Upper lobe of right lung (tissue), 1 donor: ENCODE data around the gene ABL2. TPM values are rescaled to one million over a fixed set of nuclear protein-coding genes. Genes with fewer than 3 reads are reported as not detected.

Source experiments
- ATAC-seq: fragments of 200-7000 bp; cut with Tn5 transposase; one replicate; pipeline ENCODE4 v1.9.1; 2020; ENCODE audit warnings: mild to moderate bottlenecking, moderate library complexity
- DNase-seq: peaks from one replicate; pipeline ENCODE4 v3.0.0-alpha.2; 2020
- H3K27ac ChIP-seq: fragments of 200-600 bp; one replicate; pipeline ENCODE4 v1.8.0; 2022
- H3K27me3 ChIP-seq: fragments of 200-600 bp; one replicate; pipeline ENCODE4 v1.8.0; 2022; ENCODE audit warnings: mild to moderate bottlenecking
- H3K36me3 ChIP-seq: fragments of 200-600 bp; one replicate; pipeline ENCODE4 v1.8.0; 2022
- H3K4me1 ChIP-seq: fragments of 200-600 bp; one replicate; pipeline ENCODE4 v1.8.0; 2022
- H3K4me3 ChIP-seq: fragments of 200-600 bp; one replicate; pipeline ENCODE4 v1.8.0; 2022; ENCODE audit warnings: mild to moderate bottlenecking
- H3K9me3 ChIP-seq: fragments of 200-600 bp; one replicate; pipeline ENCODE4 v1.8.0; 2022
- CTCF ChIP-seq: fragments of 200-600 bp; IDR thresholded peaks from one replicate; pipeline ENCODE4 v1.8.0; 2022; ENCODE audit warnings: antibody characterized with exemption
- intact Hi-C: fragments of 100-400 bp; cut with DNase I; formaldehyde crosslinking; loops from one replicate; pipeline ENCODE4 v1.11.0; 2022
- total RNA-seq: library from RNA; stranded (reverse); fragmentation: NEBNext Ultra II Directional; extraction: Animal tissue kit (Norgen Biotek cat#: 25700); gene quantifications from one replicate; pipeline ENCODE4 v1.2.1, GENCODE V29; 2021
- donor health status: DM: no; HTN: yes; CAD: no; lungs with severe emphysema.

ABL2 gene
- total RNA-seq, 1 donor from 2014 or later, result 32.7 TPM

GRCh38 chr1:179121159-179121938 lies 108.1 kb downstream of the ABL2 start:
- no peak overlapping the region for H3K4me3 ChIP-seq
- no peaks in the 10 kb centered on the region for H3K27me3 ChIP-seq
- ATAC-seq (no peak), DNase-seq (no peak)
- H3K27ac ChIP-seq, result no peak overlapping the region
- no peaks in the 10 kb centered on the region for H3K9me3 ChIP-seq
- no peaks in the 10 kb centered on the region for H3K4me1 ChIP-seq
- peaks cover 56% of the 10 kb centered on the region for H3K36me3 ChIP-seq
- peak; percentile 58 for TF ChIP-seq CTCF
- intact Hi-C loops, result no loop called here

GRCh38 chr1:179120736-179121135 lies 108.7 kb downstream of the ABL2 start:
- intact Hi-C loops, result no loop called here
- H3K9me3 ChIP-seq, result no peaks in the 10 kb centered on the region
- no peaks in the 10 kb centered on the region for H3K27me3 ChIP-seq
- no peak for TF ChIP-seq CTCF
- H3K4me3 ChIP-seq, result no peak overlapping the region
- H3K4me1 ChIP-seq, result no peaks in the 10 kb centered on the region
- DNase-seq (no peak), ATAC-seq (no peak)
- peaks cover 55% of the 10 kb centered on the region for H3K36me3 ChIP-seq
- no peak overlapping the region for H3K27ac ChIP-seq

- intact Hi-C loops, result no loop called here
- H3K9me3 ChIP-seq, result no peaks in the 10 kb centered on the region
- no peaks in the 10 kb centered on the region for H3K27me3 ChIP-seq
- no peak for DNase-seq
- ATAC-seq, result no peak
- no peak for TF ChIP-seq CTCF
- no peaks in the 10 kb centered on the region for H3K4me1 ChIP-seq
- no peak overlapping the region for H3K4me3 ChIP-seq
- H3K27ac ChIP-seq, result no peak overlapping the region
- peaks cover 59% of the 10 kb centered on the region for H3K36me3 ChIP-seq
These were observed 110.0 kb downstream of the ABL2 start for GRCh38 chr1:179119513-179119912.

- Histone ChIP-seq H3K4me3 (no peak overlapping the region), H3K9me3 (no peaks in the 10 kb centered on the region), H3K27ac (no peak overlapping the region), H3K36me3 (peaks cover 71% of the 10 kb centered on the region), H3K27me3 (no peaks in the 10 kb centered on the region), H3K4me1 (no peaks in the 10 kb centered on the region)
- no peak for TF ChIP-seq CTCF
- ATAC-seq (no peak), DNase-seq (no peak)
- intact Hi-C loops, result no loop called here
These were observed 114.3 kb downstream of the ABL2 start for GRCh38 chr1:179115181-179115580.

- ATAC-seq (no peak), DNase-seq (no peak)
- H3K36me3 ChIP-seq, result peaks cover 71% of the 10 kb centered on the region
- TF ChIP-seq CTCF, result no peak
- H3K27me3 ChIP-seq, result no peaks in the 10 kb centered on the region
- H3K27ac ChIP-seq, result no peak overlapping the region
- H3K4me3 ChIP-seq, result no peak overlapping the region
- H3K9me3 ChIP-seq, result no peaks in the 10 kb centered on the region
- intact Hi-C loops, result no loop called here
- no peaks in the 10 kb centered on the region for H3K4me1 ChIP-seq
These were observed 120.8 kb downstream of the ABL2 start for GRCh38 chr1:179108644-179109043.
